Heart left ventricle (tissue), 16 donors: ENCODE measurements around the gene CACNA1S. TPM values are rescaled to one million over a fixed set of nuclear protein-coding genes. Genes with fewer than 3 reads are reported as not detected.

Experiments
- ATAC-seq, 4 donors: fragments of 200-7000 bp; cut with Tn5 transposase; one replicate each; pipeline ENCODE4 v1.9.1; 2020 to 2022; ENCODE audit warnings: moderate library complexity in 4 of 4, mild to moderate bottlenecking in 3 of 4, moderate number of reproducible peaks in 1 of 4
- DNase-seq, 5 donors: peaks; one replicate each; pipeline ENCODE4 v3.0.0-alpha.2; 2020
- H3K27ac ChIP-seq, 12 donors: fragments of 200-600 bp; sonication (generic) in 4 of 12; one replicate each; pipeline versions ENCODE4 v1.5.0 to v1.8.0; 2016 to 2022; ENCODE audit warnings: mild to moderate bottlenecking in 2 of 12
- H3K27me3 ChIP-seq, 9 donors: fragments of 200-600 bp; sonication (generic) in 2 of 9; one replicate each; pipeline versions ENCODE4 v1.5.1 to v1.8.0; 2016 to 2022; ENCODE audit warnings: mild to moderate bottlenecking in 3 of 9
- H3K36me3 ChIP-seq, 9 donors: fragments of 200-600 bp; sonication (generic) in 2 of 9; one replicate each; pipeline versions ENCODE4 v1.5.0 to v1.8.0; 2018 to 2022; ENCODE audit warnings: mild to moderate bottlenecking in 2 of 9
- H3K4me1 ChIP-seq, 12 donors: fragments of 200-600 bp; sonication (generic) in 4 of 12; one replicate each; pipeline versions ENCODE4 v1.5.0 to v1.8.0; 2016 to 2022; ENCODE audit warnings: mild to moderate bottlenecking in 3 of 12
- H3K4me3 ChIP-seq, 12 donors: fragments of 200-600 bp; sonication (generic) in 4 of 12; one replicate each; pipeline versions ENCODE4 v1.5.0 to v1.8.0; 2017 to 2022; ENCODE audit warnings: mild to moderate bottlenecking in 9 of 12, moderate library complexity in 4 of 12
- H3K9me3 ChIP-seq, 12 donors: fragments of 200-600 bp; sonication (generic) in 4 of 12; one replicate each; pipeline versions ENCODE4 v1.5.0 to v1.8.0; 2016 to 2022; ENCODE audit warnings: mild to moderate bottlenecking in 1 of 12
- CTCF ChIP-seq, 12 donors: fragments of 200-600 bp; sonication (generic) in 4 of 12; IDR thresholded peaks; one replicate each; pipeline versions ENCODE4 v1.5.0 to v1.8.0; 2018 to 2022; ENCODE audit warnings: antibody characterized with exemption in 12 of 12, mild to moderate bottlenecking in 5 of 12
- POLR2A ChIP-seq, 2 donors: fragments of 450-650 bp; IDR thresholded peaks; one replicate each; pipeline ENCODE4 v1.6.1; 2017; ENCODE audit warnings: antibody characterized with exemption in 2 of 2, mild to moderate bottlenecking in 2 of 2, moderate library complexity in 2 of 2
- WGBS, 4 donors: extraction: QIAGEN DNeasy Blood & Tissue Kit in 2 of 4; methylation state at CpG; one replicate each; pipeline versions ENCODE4 v1.1.5 to v1.1.7; 2013 to 2018; 5-methylcytosine and 5-hydroxymethylcytosine counted together
- intact Hi-C, 10 donors: fragments of 100-400 bp; cut with DNase I; formaldehyde crosslinking; loops; one replicate each; pipeline versions ENCODE4 v1.11.1 to v1.14.2; 2022
- polyA plus RNA-seq, 2 donors: library from polyadenylated mRNA; stranded (reverse); fragments of 200-250 nt; gene quantifications; one replicate each; pipeline ENCODE4 v1.2.3, GENCODE V29; 2013
- total RNA-seq, 9 donors: library from RNA; depleted of rRNA in 2 of 9; stranded (reverse); fragments of >200 nt in 2 of 9; fragmentation: NEBNext Ultra II Directional in 3 of 9; extraction: Animal tissue kit (Norgen Biotek cat#: 25700) in 3 of 9; gene quantifications; one replicate each; pipeline versions ENCODE4 v1.1.0 to v1.2.4, GENCODE V29; 2016 to 2023
- donor health status: ischemic (EF 13 %, LVEDD 7.1; RV severe dilation, severe dysfunction).
- donor health status: healthy with polysubstance abuse.
- donor health status: DM: no; HTN: yes; CAD: no.
- donor health status: DM: no; HTN: no; CAD: no.
- donor health status: ischemic (EF 25% LVEDD 6.9; RV normal size, moderate dysfunction).
- donor health status: ischemic (EF 25% LVEDD 5.7; RV mildly dilated, moderate dysfunction).
- donor health status: healthy.
- donor health status: DM: yes; HTN: yes; CAD: no.
- donor health status: ischemic (EF 35%, LVEDD 5.7; RV mildly dilated, moderate dysfunction).
- donor health status: nonischemic (EF 11% LVEDD 7.7; RV severe dilation, severe dysfunction).
- donor health status: DM: yes; HTN: yes; CAD: no.
- donor health status: PGD.
- donor health status: ischemic (EF 29% LVEDD 5.4; RV normal size, mild dysfunction).
- donor health status: nonischemic (EF 23%, LVEDD 6.1; RV moderate dilation, normal function).

CACNA1S gene
- total and polyA plus RNA-seq, 11 donors, result not detected

DNA sequence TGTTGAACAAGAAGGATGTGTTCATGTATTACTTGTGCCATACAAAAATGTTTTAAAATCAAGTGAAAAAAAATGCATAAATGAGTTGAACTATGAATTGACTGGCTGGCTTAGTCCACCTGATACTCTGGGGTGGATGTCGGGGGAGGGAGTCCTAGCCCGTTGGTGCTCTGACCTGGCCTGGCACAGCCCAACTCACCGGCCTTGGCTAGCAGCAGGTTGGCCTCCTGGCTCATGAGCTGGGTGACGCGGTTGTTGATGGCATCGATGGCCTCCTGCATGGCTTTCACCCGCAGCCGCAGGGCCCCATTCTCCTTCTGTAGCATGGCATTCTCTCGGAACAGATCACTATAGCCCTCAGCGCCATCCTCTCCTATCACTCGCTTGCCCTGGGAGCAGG is 110.3 kb downstream of the CACNA1S start:
- TF ChIP-seq POLR2A (IDR thresholded peaks at IDR 0.05), result no peak
- no peak for TF ChIP-seq CTCF (IDR thresholded peaks at IDR 0.05)
- DNase-seq, result no peak
- Histone ChIP-seq H3K4me1 (no peaks in the 10 kb centered on the region), H3K27me3 (no peaks in the 10 kb centered on the region), H3K27ac (no peak overlapping the region), H3K4me3 (no peak overlapping the region), H3K9me3 (no peaks in the 10 kb centered on the region), H3K36me3 (peaks cover 0 to 30% (median 0%) of the 10 kb centered on the region in 9 donors)
- intact Hi-C loops, result no loop called here
- peak in 1 of 4 donors; percentile 37 for ATAC-seq
- WGBS, 4 donors, result 74 to 84% (median 80%) methylated on average over 9 to 11 of the region's 11 CpGs

GRCh38 chr1:201000391-201000790 is 111.8 kb downstream of the CACNA1S start:
- Histone ChIP-seq H3K4me1 (no peaks in the 10 kb centered on the region), H3K27ac (no peak overlapping the region), H3K27me3 (no peaks in the 10 kb centered on the region), H3K4me3 (no peak overlapping the region), H3K9me3 (no peaks in the 10 kb centered on the region), H3K36me3 (peaks cover 0 to 36% (median 0%) of the 10 kb centered on the region in 9 donors)
- DNase-seq (no peak), ATAC-seq (no peak)
- WGBS, 4 donors, result 94 to 98% (median 97%) methylated on average over 21 to 25 of the region's 25 CpGs
- no peak for TF ChIP-seq POLR2A (IDR thresholded peaks at IDR 0.05)
- TF ChIP-seq CTCF (IDR thresholded peaks at IDR 0.05), result no peak
- intact Hi-C loops, result no loop called here

DNA sequence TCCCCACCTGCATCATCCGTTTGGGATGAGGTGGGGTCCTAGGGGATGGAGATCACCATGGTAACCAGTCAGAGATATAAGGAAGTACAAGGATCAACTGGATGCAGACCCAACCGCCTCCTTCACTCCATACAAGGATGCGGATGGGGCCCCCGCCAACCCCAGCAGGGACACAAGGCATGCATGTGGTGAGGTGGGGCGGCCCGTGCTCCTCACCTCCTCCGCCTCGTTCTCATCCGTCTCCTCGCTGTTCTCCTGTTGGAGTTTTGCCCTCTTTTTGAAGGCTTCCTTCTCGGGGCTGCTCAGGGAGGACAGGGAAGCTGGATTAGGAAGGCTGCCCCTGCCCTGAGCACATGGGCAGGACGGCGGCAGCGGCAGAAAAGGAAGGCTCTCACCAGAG is 112.6 kb downstream of the CACNA1S start:
- Histone ChIP-seq H3K27ac (no peak overlapping the region), H3K4me3 (no peak overlapping the region), H3K4me1 (no peaks in the 10 kb centered on the region), H3K9me3 (no peaks in the 10 kb centered on the region), H3K36me3 (peaks cover 0 to 31% (median 0%) of the 10 kb centered on the region in 9 donors), H3K27me3 (no peaks in the 10 kb centered on the region)
- TF ChIP-seq POLR2A (IDR thresholded peaks at IDR 0.05) (no peak), CTCF (IDR thresholded peaks at IDR 0.05) (no peak)
- intact Hi-C loops, result no loop called here
- no peak for DNase-seq
- WGBS, 4 donors, result 93 to 97% (median 94%) methylated on average over 14 of the region's 14 CpGs
- ATAC-seq, result no peak

GRCh38 chr1:200998323-200998722 is 113.9 kb downstream of the CACNA1S start:
- no peak for ATAC-seq
- intact Hi-C loops, result no loop called here
- WGBS, 4 donors, result 91 to 98% (median 95%) methylated on average over 11 to 16 of the region's 16 CpGs
- no peaks in the 10 kb centered on the region for H3K27me3 ChIP-seq
- H3K27ac ChIP-seq, result no peak overlapping the region
- no peak for DNase-seq
- TF ChIP-seq CTCF (IDR thresholded peaks at IDR 0.05) (no peak), POLR2A (IDR thresholded peaks at IDR 0.05) (no peak)
- no peak overlapping the region for H3K4me3 ChIP-seq
- H3K36me3 ChIP-seq, result peaks cover 0 to 21% (median 0%) of the 10 kb centered on the region in 9 donors
- no peaks in the 10 kb centered on the region for H3K4me1 ChIP-seq
- H3K9me3 ChIP-seq, result no peaks in the 10 kb centered on the region
